Activated CD4-positive, CD25-positive, alpha-beta regulatory T cell (primary cell): Measurements from ENCODE around the gene POLDIP3.
"Not testable (repeated sequence)": the region's sequence is repeated elsewhere in the genome, so short reads cannot be mapped to it uniquely, and the experiment has no call there.

Experiments used
- DNase-seq, 4 experiments: peaks; one replicate each; lab custom pipeline; 2025; lab: John Stamatoyannopoulos, UW

POLDIP3 gene

GRCh38 chr22:42560381-42560780, 54.3 kb downstream of the POLDIP3 start:
- no peak for DNase-seq

- peak; percentile 51 to 87 (median 70) for DNase-seq
Measured at GRCh38 chr22:42553475-42554361, 61.0 kb downstream of the POLDIP3 start, which contains the start of gene SERHL2. Gene SERHL2 (plus strand): TSS chr22:42553956. CDS start chr22:42554021, 65 bp downstream.

GRCh38 chr22:42552294-42552647, 62.4 kb downstream of the POLDIP3 start:
- not testable (repeated sequence) for DNase-seq

- no peak for DNase-seq
Measured at GRCh38 chr22:42549331-42550060, 65.2 kb downstream of the POLDIP3 start.

GRCh38 chr22:42548597-42549330, 65.9 kb downstream of the POLDIP3 start:
- no peak for DNase-seq

- not testable (repeated sequence) for DNase-seq
Measured at GRCh38 chr22:42548126-42548525, 66.6 kb downstream of the POLDIP3 start.

- DNase-seq, result no peak
Measured at GRCh38 chr22:42547562-42547961, 67.1 kb downstream of the POLDIP3 start.

- no peak for DNase-seq
Measured at GRCh38 chr22:42544686-42545085, 70.0 kb downstream of the POLDIP3 start.

- DNase-seq, result not testable (repeated sequence)
Measured at GRCh38 chr22:42539236-42539771, 75.4 kb downstream of the POLDIP3 start.

- DNase-seq, result not testable (repeated sequence)
Measured at GRCh38 chr22:42537199-42537831, 77.4 kb downstream of the POLDIP3 start.

GRCh38 chr22:42536634-42537033, 78.0 kb downstream of the POLDIP3 start:
- not testable (repeated sequence) for DNase-seq

GRCh38 chr22:42536166-42536565, 78.5 kb downstream of the POLDIP3 start:
- DNase-seq, result no peak

GRCh38 chr22:42535082-42535731, 79.5 kb downstream of the POLDIP3 start:
- not testable (repeated sequence) for DNase-seq
